Endothelial cell (in vitro differentiated cells): ENCODE data around the gene TNFSF12. TPM values are rescaled to one million over a fixed set of nuclear protein-coding genes. Genes with fewer than 3 reads are reported as not detected.

Experiments used
- DNase-seq: peaks from one replicate; pipeline ENCODE4 v3.0.0; 2021; ENCODE audit warnings: low spot score
- H3K27ac Mint-ChIP-seq: one replicate; pipeline ENCODE4 v1.8.0; 2021; ENCODE audit warnings: mixed read lengths, inconsistent platforms; ENCODE audit not compliant: unreplicated experiment
- H3K27me3 Mint-ChIP-seq: one replicate; pipeline ENCODE4 v1.8.0; 2021; ENCODE audit warnings: mild to moderate bottlenecking, moderate library complexity, mixed read lengths, inconsistent platforms; ENCODE audit not compliant: unreplicated experiment
- H3K36me3 Mint-ChIP-seq: one replicate; pipeline ENCODE4 v1.8.0; 2021; ENCODE audit warnings: mild to moderate bottlenecking, low read depth, mixed read lengths, inconsistent platforms; ENCODE audit not compliant: unreplicated experiment
- H3K4me1 Mint-ChIP-seq: one replicate; pipeline ENCODE4 v1.8.0; 2021; ENCODE audit warnings: mild to moderate bottlenecking, mixed read lengths, inconsistent platforms; ENCODE audit not compliant: unreplicated experiment
- H3K4me3 Mint-ChIP-seq: one replicate; pipeline ENCODE4 v1.8.0; 2021; ENCODE audit warnings: mild to moderate bottlenecking, mixed read lengths, inconsistent platforms; ENCODE audit not compliant: unreplicated experiment
- H3K9me3 Mint-ChIP-seq: one replicate; pipeline ENCODE4 v1.8.0; 2021; ENCODE audit warnings: mixed read lengths, inconsistent platforms; ENCODE audit not compliant: unreplicated experiment
- CTCF ChIP-seq: fragments of 200-600 bp; sonication (generic); IDR thresholded peaks from one replicate; pipeline ENCODE4 v1.5.0; 2021; ENCODE audit warnings: antibody characterized with exemption; ENCODE audit not compliant: unreplicated experiment
- total RNA-seq: library from RNA; stranded (reverse); fragmentation: NEBNext Ultra II Directional; extraction: Animal tissue kit (Norgen Biotek cat#: 25700); gene quantifications from one replicate; pipeline ENCODE4 v1.2.1, GENCODE V29; 2021; ENCODE audit not compliant: unreplicated experiment

The TNFSF12 gene
- total RNA-seq, 1 donor from 2014 or later, result 16.3 TPM

GRCh38 chr17:7606280-7606679 is 57.4 kb downstream of the TNFSF12 start:
- Mint-ChIP-seq H3K4me1 (peaks cover 3% of the 10 kb centered on the region), H3K27me3 (no peaks in the 10 kb centered on the region), H3K27ac (no peak overlapping the region), H3K4me3 (no peak overlapping the region), H3K36me3 (peaks cover 29% of the 10 kb centered on the region), H3K9me3 (no peaks in the 10 kb centered on the region)
- TF ChIP-seq CTCF, result no peak
- DNase-seq, result no peak

Other genes starting within 250 kb of the TNFSF12 start
- gene EIF5A, start 241.4 kb upstream of the TNFSF12 start, total RNA-seq, result 362 TPM
- gene GPS2, start 233.7 kb upstream of the TNFSF12 start, total RNA-seq, result 56.8 TPM
- 55.7 TPM for gene NEURL4, start 219.7 kb upstream of the TNFSF12 start, total RNA-seq
- gene ACAP1, start 212.5 kb upstream of the TNFSF12 start, total RNA-seq, result 5.5 TPM
- 4.8 TPM for gene KCTD11, start 196.9 kb upstream of the TNFSF12 start, total RNA-seq
- not detected for gene TMEM95, start 193.9 kb upstream of the TNFSF12 start, total RNA-seq
- 1.7 TPM for gene TNK1, start 168.0 kb upstream of the TNFSF12 start, total RNA-seq
- gene PLSCR3, start 154.5 kb upstream of the TNFSF12 start, total RNA-seq, result 74.2 TPM
- 94.7 TPM for gene TMEM256, start 145.0 kb upstream of the TNFSF12 start, total RNA-seq
- 54.8 TPM for gene NLGN2, start 141.2 kb upstream of the TNFSF12 start, total RNA-seq
- 0.38 TPM for gene SPEM1, start 128.7 kb upstream of the TNFSF12 start, total RNA-seq
- 0.15 TPM for gene SPEM2, start 123.4 kb upstream of the TNFSF12 start, total RNA-seq
- gene SPEM3, start 120.2 kb upstream of the TNFSF12 start, total RNA-seq, result not detected
- gene TMEM102, start 113.6 kb upstream of the TNFSF12 start, total RNA-seq, result 6.1 TPM
- 19.7 TPM for gene FGF11, start 109.5 kb upstream of the TNFSF12 start, total RNA-seq
- gene CHRNB1, start 104.0 kb upstream of the TNFSF12 start, total RNA-seq, result 11.8 TPM
- gene ZBTB4, start 69.4 kb upstream of the TNFSF12 start, total RNA-seq, result 21.5 TPM
- gene SLC35G6, start 67.6 kb upstream of the TNFSF12 start, total RNA-seq, result not detected
- 198 TPM for gene POLR2A, start 64.7 kb upstream of the TNFSF12 start, total RNA-seq
- gene TNFSF13, start 9.7 kb downstream of the TNFSF12 start, total RNA-seq, result 5.6 TPM
- 57.8 TPM for gene SENP3, start 12.9 kb downstream of the TNFSF12 start, total RNA-seq
- gene CD68, start 30.6 kb downstream of the TNFSF12 start, total RNA-seq, result 1.6 TPM
- gene MPDU1, start 34.8 kb downstream of the TNFSF12 start, total RNA-seq, result 51.8 TPM
- gene SOX15, start 41.0 kb downstream of the TNFSF12 start, total RNA-seq, result 1.3 TPM
- 37.9 TPM for gene FXR2, start 65.8 kb downstream of the TNFSF12 start, total RNA-seq
- 100 TPM for gene SAT2, start 78.8 kb downstream of the TNFSF12 start, total RNA-seq
- 0.95 TPM for gene SHBG, start 81.1 kb downstream of the TNFSF12 start, total RNA-seq
- gene ATP1B2, start 101.9 kb downstream of the TNFSF12 start, total RNA-seq, result 10.4 TPM
- 95.5 TPM for gene TP53, start 138.4 kb downstream of the TNFSF12 start, total RNA-seq
- 21.3 TPM for gene WRAP53, start 139.4 kb downstream of the TNFSF12 start, total RNA-seq
- gene EFNB3, start 156.1 kb downstream of the TNFSF12 start, total RNA-seq, result 61.9 TPM
- gene DNAH2, start 168.7 kb downstream of the TNFSF12 start, total RNA-seq, result 0.72 TPM